ENCODE results near the gene EPHA7. TPM values are rescaled to one million over a fixed set of nuclear protein-coding genes. Genes with fewer than 3 reads are reported as not detected.

Gene EPHA7
- total RNA-seq: under 1 TPM; under 0.01 to 0.37 TPM
- under 1 TPM in 1 of 2 donors, not detected in 1; 0.01 TPM for polyA plus RNA-seq

DNA sequence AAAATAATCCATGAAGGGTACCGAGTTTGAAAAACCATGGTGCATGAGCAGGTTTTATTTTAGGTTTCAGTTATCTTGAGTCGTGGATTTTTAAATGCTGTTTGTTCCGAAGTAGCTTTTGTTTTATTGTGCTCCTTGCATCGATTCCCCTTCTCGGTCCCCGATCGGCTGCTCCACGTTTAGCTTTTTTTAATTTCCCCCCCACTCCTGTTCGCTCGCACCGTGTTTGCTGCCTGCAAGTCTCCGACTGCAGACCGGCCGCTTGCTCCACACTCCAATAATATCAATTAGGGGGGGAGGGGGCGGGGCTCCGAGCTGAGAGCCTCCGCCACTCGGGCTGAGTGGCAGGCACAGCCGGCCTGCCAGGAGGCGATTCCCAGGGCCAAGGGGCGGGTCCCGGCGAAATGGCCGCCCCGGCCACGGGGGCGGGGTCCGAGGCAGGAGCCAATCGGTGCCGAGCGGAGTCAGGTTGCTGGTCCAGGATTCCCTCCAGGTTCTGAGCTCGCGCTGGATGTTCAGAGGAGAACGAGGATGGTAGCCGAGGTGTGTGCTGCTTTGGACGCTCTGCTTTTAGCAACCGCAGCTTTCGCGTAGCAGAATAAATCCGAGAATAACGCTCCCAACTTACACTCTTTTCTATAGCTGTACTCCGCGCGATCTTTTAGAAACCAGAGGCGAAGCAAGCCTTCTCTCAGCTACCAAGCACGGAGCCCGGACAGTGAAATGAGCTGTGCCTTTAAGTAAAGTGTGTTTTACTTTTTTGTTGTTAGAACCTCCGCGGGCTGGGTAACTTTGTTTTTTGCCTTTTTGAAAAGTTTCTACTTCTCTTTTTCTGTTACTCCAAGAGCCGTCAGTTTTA is at the start of gene EPHA7:
Gene EPHA7, minus strand, starts transcription at position 256 of the 859 bp plus-strand sequence. Its CDS starts 218 bp downstream, at position 38.
- DNase-seq (ENCODE audit: low spot score): peak; percentile 84
- Histone ChIP-seq H3K4me3 (ENCODE audit: low read depth in 1 of 3, low read length in 3 of 3) (peak within 1 kb of the TSS in 2 of 3 donors; percentile 41 to 48), H3K27me3 (ENCODE audit: control insufficient read depth in 4 of 4, insufficient read depth in 4 of 4, low read length in 3 of 4) (peaks cover 3 to 20% (median 11%) of the 10 kb centered on the region in 4 donors), H3K9ac (ENCODE audit: low read depth in 1 of 2, low read length in 2 of 2) (no peak within 1 kb of the TSS), H3K9me3 (ENCODE audit: control insufficient read depth in 4 of 4, low read length in 3 of 4) (no peaks in the 10 kb centered on the region), H3K27ac (ENCODE audit: low read depth in 1 of 2, low read length in 2 of 2) (no peak within 1 kb of the TSS), H3K4me1 (ENCODE audit: control insufficient read depth in 4 of 4, insufficient read depth in 4 of 4, low read length in 3 of 4) (peaks cover 8 to 36% (median 22%) of the 10 kb centered on the region in 4 donors), H3K36me3 (ENCODE audit: control insufficient read depth in 4 of 4, insufficient read depth in 3 of 4, low read depth in 1 of 4, low read length in 3 of 4) (no peaks in the 10 kb centered on the region)
- peak; percentile 49 for TF ChIP-seq SP1 (IDR thresholded peaks at IDR 0.05)
- no peak for TF ChIP-seq FOXA2 (IDR thresholded peaks at IDR 0.05)
- no peak for TF ChIP-seq HNF4A (conservative IDR thresholded peaks at IDR 0.05)
- TF ChIP-seq JUND (IDR thresholded peaks at IDR 0.05): no peak
- TF ChIP-seq, protein P1, sequence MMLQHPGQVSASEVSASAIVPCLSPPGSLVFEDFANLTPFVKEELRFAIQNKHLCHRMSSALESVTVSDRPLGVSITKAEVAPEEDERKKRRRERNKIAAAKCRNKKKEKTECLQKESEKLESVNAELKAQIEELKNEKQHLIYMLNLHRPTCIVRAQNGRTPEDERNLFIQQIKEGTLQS (IDR thresholded peaks at IDR 0.05): no peak
- no peak for TF ChIP-seq HNF4G (IDR thresholded peaks at IDR 0.05)
- TF ChIP-seq, protein P2, sequence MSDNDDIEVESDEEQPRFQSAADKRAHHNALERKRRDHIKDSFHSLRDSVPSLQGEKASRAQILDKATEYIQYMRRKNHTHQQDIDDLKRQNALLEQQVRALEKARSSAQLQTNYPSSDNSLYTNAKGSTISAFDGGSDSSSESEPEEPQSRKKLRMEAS (IDR thresholded peaks at IDR 0.05): no peak
- no peak for TF ChIP-seq GABPA (IDR thresholded peaks at IDR 0.05 in 1 of 2, conservative IDR thresholded peaks at IDR 0.05 in 1 of 2)
- no peak for TF ChIP-seq RXRA (IDR thresholded peaks at IDR 0.05)
- TF ChIP-seq, protein P3, sequence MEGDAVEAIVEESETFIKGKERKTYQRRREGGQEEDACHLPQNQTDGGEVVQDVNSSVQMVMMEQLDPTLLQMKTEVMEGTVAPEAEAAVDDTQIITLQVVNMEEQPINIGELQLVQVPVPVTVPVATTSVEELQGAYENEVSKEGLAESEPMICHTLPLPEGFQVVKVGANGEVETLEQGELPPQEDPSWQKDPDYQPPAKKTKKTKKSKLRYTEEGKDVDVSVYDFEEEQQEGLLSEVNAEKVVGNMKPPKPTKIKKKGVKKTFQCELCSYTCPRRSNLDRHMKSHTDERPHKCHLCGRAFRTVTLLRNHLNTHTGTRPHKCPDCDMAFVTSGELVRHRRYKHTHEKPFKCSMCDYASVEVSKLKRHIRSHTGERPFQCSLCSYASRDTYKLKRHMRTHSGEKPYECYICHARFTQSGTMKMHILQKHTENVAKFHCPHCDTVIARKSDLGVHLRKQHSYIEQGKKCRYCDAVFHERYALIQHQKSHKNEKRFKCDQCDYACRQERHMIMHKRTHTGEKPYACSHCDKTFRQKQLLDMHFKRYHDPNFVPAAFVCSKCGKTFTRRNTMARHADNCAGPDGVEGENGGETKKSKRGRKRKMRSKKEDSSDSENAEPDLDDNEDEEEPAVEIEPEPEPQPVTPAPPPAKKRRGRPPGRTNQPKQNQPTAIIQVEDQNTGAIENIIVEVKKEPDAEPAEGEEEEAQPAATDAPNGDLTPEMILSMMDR (IDR thresholded peaks at IDR 0.05; ENCODE audit: low read depth, low read length, missing input control): no peak
- no peak for TF ChIP-seq FOXA1 (IDR thresholded peaks at IDR 0.05)
- peak; percentile 78 for TF ChIP-seq YY1 (IDR thresholded peaks at IDR 0.05)
- TF ChIP-seq REST (IDR thresholded peaks at IDR 0.05): no peak
- 2% methylated on average over 50 of the region's 50 CpGs for WGBS

DNA sequence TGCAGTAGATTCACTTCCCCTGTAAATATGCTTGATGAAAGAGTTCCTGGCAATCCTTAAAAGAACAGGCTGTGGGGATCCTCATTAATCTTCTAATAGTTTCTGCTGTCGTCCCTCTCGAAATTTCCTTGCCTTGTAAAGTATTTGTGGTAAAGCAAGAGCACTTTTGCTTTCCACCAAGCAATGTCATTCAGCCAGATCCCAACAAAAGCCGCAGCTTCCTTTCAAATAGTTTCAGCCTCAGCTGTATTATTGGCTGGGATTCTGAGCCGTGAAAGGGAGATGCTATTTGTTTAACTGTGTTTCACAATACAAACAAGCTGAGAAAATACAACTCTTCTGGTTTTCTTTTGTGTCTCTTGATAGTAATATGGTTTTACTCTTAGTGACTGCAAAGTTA is 48.9 kb upstream of the EPHA7 start:
- Histone ChIP-seq H3K9me3 (ENCODE audit: control insufficient read depth in 4 of 4, low read length in 3 of 4) (no peaks in the 10 kb centered on the region), H3K4me3 (ENCODE audit: low read depth in 1 of 3, low read length in 3 of 3) (no peak overlapping the region), H3K9ac (ENCODE audit: low read depth in 1 of 2, low read length in 2 of 2) (no peak overlapping the region), H3K27ac (ENCODE audit: low read depth in 1 of 2, low read length in 2 of 2) (no peak overlapping the region), H3K36me3 (ENCODE audit: control insufficient read depth in 4 of 4, insufficient read depth in 3 of 4, low read depth in 1 of 4, low read length in 3 of 4) (no peaks in the 10 kb centered on the region), H3K27me3 (ENCODE audit: control insufficient read depth in 4 of 4, insufficient read depth in 4 of 4, low read length in 3 of 4) (peaks cover 0 to 2% (median 0%) of the 10 kb centered on the region in 4 donors), H3K4me1 (ENCODE audit: control insufficient read depth in 4 of 4, insufficient read depth in 4 of 4, low read length in 3 of 4) (no peaks in the 10 kb centered on the region)
- 14% methylated on average over 4 of the region's 4 CpGs for WGBS
- no peak for DNase-seq (ENCODE audit: low spot score)
- TF ChIP-seq, protein P1 (IDR thresholded peaks at IDR 0.05): no peak
- TF ChIP-seq SP1 (IDR thresholded peaks at IDR 0.05) (no peak), HNF4A (conservative IDR thresholded peaks at IDR 0.05) (no peak), FOXA1 (IDR thresholded peaks at IDR 0.05) (no peak), EGR1 (IDR thresholded peaks at IDR 0.05; ENCODE audit: low read depth in 2 of 2) (no peak), YY1 (IDR thresholded peaks at IDR 0.05) (no peak), GABPA (IDR thresholded peaks at IDR 0.05 in 1 of 2, conservative IDR thresholded peaks at IDR 0.05 in 1 of 2) (no peak), HNF4G (IDR thresholded peaks at IDR 0.05) (no peak)
- TF ChIP-seq, protein P2 (IDR thresholded peaks at IDR 0.05): no peak

All from liver (tissue), 9 donors.